ENCODE measurements around the gene KCNS3.
"Not testable (repeated sequence)": the region's sequence is repeated elsewhere in the genome, so short reads cannot be mapped to it uniquely, and the experiment has no call there.

Gene KCNS3

GRCh38 chr2:17950006-17950405 is 71.5 kb downstream of the KCNS3 start:
- DNase-seq: no peak

- no peak for DNase-seq
Measured at GRCh38 chr2:17951563-17951962, 73.1 kb downstream of the KCNS3 start.

GRCh38 chr2:17958466-17959092 is 80.1 kb downstream of the KCNS3 start:
- DNase-seq: no peak

GRCh38 chr2:17959356-17959755 is 80.9 kb downstream of the KCNS3 start:
- no peak for DNase-seq

GRCh38 chr2:17959833-17960232 is 81.4 kb downstream of the KCNS3 start:
- DNase-seq: no peak

GRCh38 chr2:17960925-17961324 is 82.5 kb downstream of the KCNS3 start:
- no peak for DNase-seq

- DNase-seq: no peak
Measured at GRCh38 chr2:17961789-17962188, 83.3 kb downstream of the KCNS3 start.

GRCh38 chr2:17962876-17963275 is 84.4 kb downstream of the KCNS3 start:
- DNase-seq: no peak

GRCh38 chr2:17963571-17963970 is 85.1 kb downstream of the KCNS3 start:
- not testable (repeated sequence) for DNase-seq

- no peak for DNase-seq
Measured at GRCh38 chr2:17965196-17965595, 86.7 kb downstream of the KCNS3 start.

GRCh38 chr2:17966798-17967197 is 88.3 kb downstream of the KCNS3 start:
- no peak for DNase-seq

- no peak for DNase-seq
Measured at GRCh38 chr2:17969661-17970060, 91.2 kb downstream of the KCNS3 start.

- DNase-seq: no peak
Measured at GRCh38 chr2:17971531-17972125, 93.2 kb downstream of the KCNS3 start.

- no peak for DNase-seq
Measured at GRCh38 chr2:17972991-17973390, 94.5 kb downstream of the KCNS3 start.

GRCh38 chr2:17975401-17975800 is 96.9 kb downstream of the KCNS3 start:
- no peak for DNase-seq

GRCh38 chr2:17976871-17977746 is 98.6 kb downstream of the KCNS3 start:
- no peak for DNase-seq

GRCh38 chr2:17979707-17980106 is 101.2 kb downstream of the KCNS3 start:
- DNase-seq: no peak

GRCh38 chr2:17981936-17982335 is 103.5 kb downstream of the KCNS3 start:
- no peak for DNase-seq

Data from CD4-positive, alpha-beta T cell treated with Interleukin-17A for 4 hours (primary cell).